H1 (cell line): ENCODE data around the gene LPCAT3. TPM values are rescaled to one million over a fixed set of nuclear protein-coding genes. Genes with fewer than 3 reads are reported as not detected.

Source experiments
- CTCF ChIA-PET: fragments of 300-600 bp; sonication (Branson Sonifier 250); formaldehyde crosslinking; loops from one replicate; lab custom pipeline; 2021; ENCODE audit not compliant: partially characterized antibody; lab: Charles Lee
- POLR2A ChIA-PET: fragments of 300-600 bp; sonication (Branson Sonifier 250); formaldehyde crosslinking; loops from one replicate; lab custom pipeline; 2021; ENCODE audit warnings: inconsistent platforms; ENCODE audit not compliant: partially characterized antibody; lab: Charles Lee
- DNase-seq, 2 experiments: peaks; one replicate each; pipeline versions ENCODE4 v3.0.0 to v3.0.0-alpha.2; 2010 to 2022; ENCODE audit warnings: low spot score in 2 of 2, low read depth in 1 of 2, mixed read lengths in 1 of 2
- FAIRE-seq: peaks from 2 replicates; lab custom pipeline; 2011; peaks lifted over from hg19 to GRCh38; lab: Jason Lieb, UNC
- H2AFZ ChIP-seq: 2 replicates; pipeline ENCODE4 v1.8.1; 2012; ENCODE audit warnings: low read length, inconsistent platforms
- H2AK5ac ChIP-seq: 2 replicates; pipeline ENCODE4 v1.6.1; 2013; ENCODE audit warnings: low read depth, low read length
- H2BK120ac ChIP-seq: replicated peaks from 2 replicates; pipeline ENCODE3; 2013; ENCODE audit warnings: low read depth, low read length, inconsistent platforms
- H2BK12ac ChIP-seq: 2 replicates; pipeline ENCODE4 v1.6.1; 2013; ENCODE audit warnings: low read depth, low read length
- H2BK15ac ChIP-seq: 2 replicates; pipeline ENCODE4 v1.6.1; 2013; ENCODE audit warnings: low read length
- H2BK20ac ChIP-seq: 2 replicates; pipeline ENCODE4 v1.6.1; 2013; ENCODE audit warnings: low read length
- H2BK5ac ChIP-seq: 2 replicates; pipeline ENCODE4 v1.6.1; 2013; ENCODE audit warnings: low read depth, low read length
- H3K14ac ChIP-seq: 2 replicates; pipeline ENCODE4 v1.6.1; 2013; ENCODE audit warnings: inconsistent platforms; ENCODE audit not compliant: insufficient read length
- H3K18ac ChIP-seq: 2 replicates; pipeline ENCODE4 v1.6.1; 2013; ENCODE audit warnings: low read length; ENCODE audit errors: extremely low read depth
- H3K23ac ChIP-seq: 2 replicates; pipeline ENCODE4 v1.6.1; 2013; ENCODE audit warnings: inconsistent platforms; ENCODE audit not compliant: insufficient read length
- H3K23me2 ChIP-seq: 2 replicates; pipeline ENCODE4 v1.6.1; 2013; ENCODE audit warnings: low read depth, low read length
- H3K27ac ChIP-seq: 2 replicates; pipeline ENCODE4 v1.6.1; 2011; ENCODE audit warnings: low read depth, low read length, inconsistent platforms
- H3K27me3 ChIP-seq, 4 experiments: replicated peaks in 1 of 4; 1 replicate in 1 of 4; 2 replicates in 3 of 4; pipeline versions ENCODE4 v1.6.1 to v1.8.1; 2011 to 2013; ENCODE audit warnings: low read length in 3 of 4, mild to moderate bottlenecking in 3 of 4, inconsistent platforms in 2 of 4, mixed read lengths in 2 of 4, moderate library complexity in 1 of 4; ENCODE audit not compliant: control insufficient read depth in 3 of 4, insufficient read depth in 3 of 4; ENCODE audit errors: extremely low read depth in 1 of 4
- H3K36me3 ChIP-seq, 4 experiments: 2 replicates each; pipeline versions ENCODE4 v1.6.1 to v1.8.1; 2011 to 2013; ENCODE audit warnings: mild to moderate bottlenecking in 4 of 4, low read length in 3 of 4, moderate library complexity in 2 of 4, control low read depth in 1 of 4, inconsistent platforms in 1 of 4; ENCODE audit not compliant: insufficient read depth in 4 of 4, control insufficient read depth in 2 of 4
- H3K4ac ChIP-seq: replicated peaks from 2 replicates; pipeline ENCODE3; 2013; ENCODE audit warnings: low read length, low read depth, mixed read lengths, inconsistent platforms; ENCODE audit not compliant: insufficient read length
- H3K4me1 ChIP-seq, 4 experiments: replicated peaks in 1 of 4; 1 replicate in 1 of 4; 2 replicates in 3 of 4; pipeline versions ENCODE4 v1.6.1 to v1.8.1; 2011 to 2013; ENCODE audit warnings: low read length in 3 of 4, inconsistent platforms in 2 of 4, mixed read lengths in 1 of 4; ENCODE audit not compliant: insufficient read depth in 4 of 4, control insufficient read depth in 3 of 4
- H3K4me2 ChIP-seq, 2 experiments: 2 replicates each; pipeline versions ENCODE4 v1.6.1 to v1.8.1; 2011 to 2013; ENCODE audit warnings: low read depth in 2 of 2, low read length in 2 of 2, control low read depth in 1 of 2, inconsistent platforms in 1 of 2, mild to moderate bottlenecking in 1 of 2; ENCODE audit not compliant: insufficient read depth in 1 of 2
- H3K4me3 ChIP-seq, 4 experiments: fragments of 200-600, 300-600 bp in 1 of 4; sonication (generic), shearing (Covaris generic), sonication (Bioruptor Twin) in 1 of 4; 2 replicates each; pipeline versions ENCODE4 v1.5.1 to v1.8.1; 2011 to 2016; ENCODE audit warnings: low read length in 4 of 4, low read depth in 3 of 4, control low read depth in 2 of 4, inconsistent platforms in 2 of 4, mild to moderate bottlenecking in 2 of 4, mixed read lengths in 1 of 4, moderate library complexity in 1 of 4; ENCODE audit not compliant: insufficient read depth in 2 of 4; ENCODE audit errors: extremely low read depth in 1 of 4
- H3K56ac ChIP-seq: replicated peaks from 2 replicates; pipeline ENCODE3; 2013; ENCODE audit warnings: low read depth, mild to moderate bottlenecking, mixed read lengths, low read length, inconsistent platforms; ENCODE audit not compliant: insufficient read length
- H3K79me1 ChIP-seq: 2 replicates; pipeline ENCODE4 v1.6.1; 2013; ENCODE audit warnings: low read depth, low read length, control low read depth
- H3K79me2 ChIP-seq, 2 experiments: 2 replicates each; pipeline versions ENCODE4 v1.6.1 to v1.8.1; 2012 to 2013; ENCODE audit warnings: low read length in 2 of 2, mild to moderate bottlenecking in 2 of 2, inconsistent platforms in 1 of 2; ENCODE audit not compliant: insufficient read depth in 2 of 2, control insufficient read depth in 1 of 2
- H3K9ac ChIP-seq, 4 experiments: replicated peaks in 1 of 4; 1 replicate in 1 of 4; 2 replicates in 3 of 4; pipeline versions ENCODE4 v1.6.1 to v1.8.1; 2011 to 2013; ENCODE audit warnings: low read depth in 3 of 4, low read length in 3 of 4, control low read depth in 2 of 4, mild to moderate bottlenecking in 2 of 4, moderate library complexity in 2 of 4, inconsistent platforms in 1 of 4; ENCODE audit errors: extremely low read depth in 1 of 4
- H3K9me3 ChIP-seq, 2 experiments: 2 replicates each; pipeline versions ENCODE4 v1.6.1 to v1.8.1; 2012 to 2013; ENCODE audit warnings: mild to moderate bottlenecking in 2 of 2, moderate library complexity in 2 of 2, control low read depth in 1 of 2, inconsistent platforms in 1 of 2, low read depth in 1 of 2, low read length in 1 of 2, mixed read lengths in 1 of 2; ENCODE audit not compliant: insufficient read depth in 2 of 2
- H4K20me1 ChIP-seq, 2 experiments: replicated peaks in 1 of 2; 2 replicates each; pipeline versions ENCODE3 to v1.8.1; 2011 to 2013; ENCODE audit warnings: inconsistent platforms in 2 of 2, low read length in 2 of 2, mild to moderate bottlenecking in 1 of 2; ENCODE audit not compliant: insufficient read depth in 2 of 2, control insufficient read depth in 1 of 2
- H4K5ac ChIP-seq: 2 replicates; pipeline ENCODE4 v1.6.1; 2013; ENCODE audit warnings: low read length, low read depth, mixed read lengths, inconsistent platforms; ENCODE audit not compliant: insufficient read length
- H4K8ac ChIP-seq: 2 replicates; pipeline ENCODE4 v1.8.0; 2013; ENCODE audit warnings: mild to moderate bottlenecking, moderate library complexity, low read length, inconsistent platforms; ENCODE audit not compliant: insufficient read depth; ENCODE audit errors: extremely low read depth
- H4K91ac ChIP-seq: replicated peaks from 2 replicates; pipeline ENCODE3; 2013; ENCODE audit warnings: low read length, mixed read lengths, inconsistent platforms; ENCODE audit not compliant: insufficient read length
- ATF3 ChIP-seq: IDR thresholded peaks from 2 replicates; pipeline ENCODE4 v1.6.1; 2011; ENCODE audit warnings: low read depth, mild to moderate bottlenecking, low read length; ENCODE audit not compliant: insufficient read depth
- BCL11A ChIP-seq, 2 experiments: IDR thresholded peaks; one replicate each; pipeline ENCODE4 v1.6.1; 2011; ENCODE audit warnings: low read depth in 2 of 2, low read length in 2 of 2, mild to moderate bottlenecking in 2 of 2
- CBX8 ChIP-seq: fragments of 300-800, 300-1000 bp; sonication (generic); IDR thresholded peaks from 2 replicates; pipeline ENCODE4 v1.7.1; 2016; ENCODE audit warnings: low read depth, low read length, borderline replicate concordance
- JUN ChIP-seq: IDR thresholded peaks from 2 replicates; pipeline ENCODE4 v1.6.1; 2011; ENCODE audit warnings: low read depth, mild to moderate bottlenecking, improper control_type of control experiment, low read length
- MAFK ChIP-seq: IDR thresholded peaks from 2 replicates; pipeline ENCODE4 v1.6.1; 2012; ENCODE audit warnings: low read depth, mild to moderate bottlenecking, improper control_type of control experiment, low read length
- PHF8 ChIP-seq: fragments of 200-600 bp; sonication (generic); conservative IDR thresholded peaks from 2 replicates; pipeline ENCODE4 v1.7.1; 2012; ENCODE audit warnings: low read depth, mild to moderate bottlenecking, inconsistent platforms, low read length, moderate library complexity
- RXRA ChIP-seq: IDR thresholded peaks from 2 replicates; pipeline ENCODE4 v1.6.1; 2011; ENCODE audit warnings: low read depth, mild to moderate bottlenecking, low read length, moderate library complexity; ENCODE audit not compliant: insufficient read depth
- SRF ChIP-seq: IDR thresholded peaks from 2 replicates; pipeline ENCODE4 v1.6.1; 2011; ENCODE audit warnings: mild to moderate bottlenecking, low read depth, low read length, moderate library complexity
- TEAD4 ChIP-seq: IDR thresholded peaks from 2 replicates; pipeline ENCODE4 v1.6.1; 2012; ENCODE audit warnings: low read depth, low read length, inconsistent platforms, mixed read lengths
- WGBS, 2 experiments: shearing (Covaris generic) in 1 of 2; methylation state at CpG; one replicate each; pipeline versions ENCODE4 v1.1.6 to v1.1.7; 2013 to 2015; ENCODE audit warnings: low lambda C conversion rate in 2 of 2, mixed read lengths in 2 of 2, inconsistent platforms in 1 of 2, low coverage in 1 of 2, missing lambda C conversion rate in 1 of 2; ENCODE audit not compliant: insufficient replicate concordance in 2 of 2, insufficient coverage in 1 of 2, insufficient read length in 1 of 2; ENCODE audit errors: extremely low coverage in 1 of 2, missing lambda C conversion rate in 1 of 2; 5-methylcytosine and 5-hydroxymethylcytosine counted together
- polyA plus RNA-seq, 7 experiments: library from polyadenylated mRNA; depleted of rRNA in 3 of 7; stranded (reverse) in 5 of 7; unstranded in 2 of 7; fragments of >200 nt in 5 of 7; fragments of 200-250 nt in 2 of 7; gene quantifications; 1 replicate in 5 of 7; 2 replicates in 1 of 7; 4 replicates in 1 of 7; pipeline versions ENCODE4 v1.2.1 to v1.2.3, GENCODE V29; 2011 to 2013; ENCODE audit warnings: missing spikeins in 2 of 7, mixed read lengths in 2 of 7
- total RNA-seq: library from RNA; stranded (reverse); fragmentation: NEBNext Ultra II Directional; extraction: Animal tissue kit (Norgen Biotek cat#: 25700); gene quantifications from 2 replicates; pipeline ENCODE4 v1.2.1, GENCODE V29; 2021

LPCAT3 gene
- total and polyA plus RNA-seq, 2 of the 8 experiments (the other 6 are each of a cell fraction or from before 2014, with no cell fraction given) = 55.8 to 70.4 TPM

GRCh38 chr12:7039403-7039802 lies 21.1 kb upstream of the LPCAT3 start:
- H3K9ac ChIP-seq = no peak overlapping the region
- H3K9me3 ChIP-seq = no peaks in the 10 kb centered on the region; a peak in 1 of 4 replicates
- peak overlapping the region; percentile 24; the same call in 1 of the 2 replicates for H3K18ac ChIP-seq
- H2BK15ac ChIP-seq = no peak overlapping the region
- H4K8ac ChIP-seq = no peak overlapping the region
- no peak overlapping the region for H3K14ac ChIP-seq
- no peak overlapping the region for H3K23ac ChIP-seq
- H4K20me1 ChIP-seq = no peaks in the 10 kb centered on the region
- no peak for TF ChIP-seq ATF3
- no peak for TF ChIP-seq RXRA
- no peak for TF ChIP-seq JUN
- TF ChIP-seq MAFK = no peak
- no peak for TF ChIP-seq TEAD4
- no peak for TF ChIP-seq CBX8
- no peak for TF ChIP-seq PHF8
- TF ChIP-seq BCL11A (IDR thresholded peaks at IDR 0.05; ENCODE audit: low read depth in 2 of 2, low read length in 2 of 2) = no peak
- TF ChIP-seq SRF = no peak
- H4K5ac ChIP-seq = no peak overlapping the region
- H2AFZ ChIP-seq = 0 out of 2 replicates have a peak overlapping the region, but pooled peaks have one; percentile 0
- H4K91ac ChIP-seq = no peak overlapping the region
- no peak overlapping the region for H3K4me2 ChIP-seq
- peak overlapping the region; percentile 50; the same call in 1 of the 2 replicates for H2BK12ac ChIP-seq
- H2BK120ac ChIP-seq = no peak overlapping the region
- 95% methylated on average over 10 of the region's 10 CpGs; no CpG with 5 or more reads in 1 of the 2 experiments for WGBS, 2 experiments
- H3K4me1 ChIP-seq = peaks cover 0 to 4% (median 1%) of the 10 kb centered on the region in 4 experiments; a peak in 2 of 7 replicates
- no peaks in the 10 kb centered on the region for H3K23me2 ChIP-seq
- no peaks in the 10 kb centered on the region for H3K79me1 ChIP-seq
- no peaks in the 10 kb centered on the region for H3K27me3 ChIP-seq
- DNase-seq = no peak
- H3K4me3 ChIP-seq = no peak overlapping the region
- 0 out of 2 replicates have a peak overlapping the region, but pooled peaks have one; percentile 39 for H2AK5ac ChIP-seq
- peak overlapping the region; percentile 72; the same call in 1 of the 2 replicates for H2BK20ac ChIP-seq
- POLR2A ChIA-PET = interaction anchor here (0.9 to 2.0 kb wide), 3 partner anchors 64 to 95 kb away, joined by 3 to 6 read pairs (median 4); partner anchors contain the start of genes C12orf57 and RNU7-1
- no peak overlapping the region for H3K27ac ChIP-seq
- H2BK5ac ChIP-seq = peak overlapping the region; percentile 52; the same call in 1 of the 2 replicates
- no peaks in the 10 kb centered on the region for H3K79me2 ChIP-seq
- CTCF ChIA-PET = interaction anchor here (0.6 to 1.5 kb wide), 4 partner anchors 12 to 95 kb away, joined by 3 to 4 read pairs (median 4); no protein-coding TSS in a partner anchor
- no peaks in the 10 kb centered on the region for H3K36me3 ChIP-seq
- H3K4ac ChIP-seq = no peak overlapping the region
- no peak for FAIRE-seq
- no peak overlapping the region for H3K56ac ChIP-seq
